Stimulated activated naive B cell treated with anti-CD40 and anti-IgM and Interleukin-4, amounts not matched to agents 10 μg/mL and 1 μg/mL and 100 μg/mL, for 72 hours (primary cell): Measurements from ENCODE around the gene CYP2A6.
"Not testable (repeated sequence)": the region's sequence is repeated elsewhere in the genome, so short reads cannot be mapped to it uniquely, and the experiment has no call there.

Experiments used
- ATAC-seq, 2 donors: fragments of 150-1000 bp; cut with Tn5 transposase; replicated peaks; 2 replicates each; pipeline ENCODE4 v1.10.0; 2021; ENCODE audit warnings: moderate library complexity in 1 of 2
- DNase-seq: peaks from one replicate; pipeline ENCODE4 v3.0.0; 2021
- H3K27ac Mint-ChIP-seq: one replicate; pipeline ENCODE4 v1.8.0; 2022; ENCODE audit warnings: mild to moderate bottlenecking, mixed read lengths
- H3K27me3 Mint-ChIP-seq, 2 donors: one replicate each; pipeline ENCODE4 v1.8.0; 2022; ENCODE audit warnings: mixed read lengths in 2 of 2
- H3K36me3 Mint-ChIP-seq, 2 donors: one replicate each; pipeline ENCODE4 v1.8.0; 2022; ENCODE audit warnings: mixed read lengths in 2 of 2, mild to moderate bottlenecking in 1 of 2
- H3K4me1 Mint-ChIP-seq, 2 donors: one replicate each; pipeline ENCODE4 v1.8.0; 2022; ENCODE audit warnings: mixed read lengths in 2 of 2, mild to moderate bottlenecking in 1 of 2
- H3K4me3 Mint-ChIP-seq, 2 donors: one replicate each; pipeline ENCODE4 v1.8.0; 2022; ENCODE audit warnings: mild to moderate bottlenecking in 2 of 2, mixed read lengths in 2 of 2, moderate library complexity in 1 of 2
- H3K9me3 Mint-ChIP-seq, 2 donors: one replicate each; pipeline ENCODE4 v1.8.0; 2022; ENCODE audit warnings: mixed read lengths in 2 of 2, mild to moderate bottlenecking in 1 of 2

Gene CYP2A6, protein sequence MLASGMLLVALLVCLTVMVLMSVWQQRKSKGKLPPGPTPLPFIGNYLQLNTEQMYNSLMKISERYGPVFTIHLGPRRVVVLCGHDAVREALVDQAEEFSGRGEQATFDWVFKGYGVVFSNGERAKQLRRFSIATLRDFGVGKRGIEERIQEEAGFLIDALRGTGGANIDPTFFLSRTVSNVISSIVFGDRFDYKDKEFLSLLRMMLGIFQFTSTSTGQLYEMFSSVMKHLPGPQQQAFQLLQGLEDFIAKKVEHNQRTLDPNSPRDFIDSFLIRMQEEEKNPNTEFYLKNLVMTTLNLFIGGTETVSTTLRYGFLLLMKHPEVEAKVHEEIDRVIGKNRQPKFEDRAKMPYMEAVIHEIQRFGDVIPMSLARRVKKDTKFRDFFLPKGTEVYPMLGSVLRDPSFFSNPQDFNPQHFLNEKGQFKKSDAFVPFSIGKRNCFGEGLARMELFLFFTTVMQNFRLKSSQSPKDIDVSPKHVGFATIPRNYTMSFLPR

DNA sequence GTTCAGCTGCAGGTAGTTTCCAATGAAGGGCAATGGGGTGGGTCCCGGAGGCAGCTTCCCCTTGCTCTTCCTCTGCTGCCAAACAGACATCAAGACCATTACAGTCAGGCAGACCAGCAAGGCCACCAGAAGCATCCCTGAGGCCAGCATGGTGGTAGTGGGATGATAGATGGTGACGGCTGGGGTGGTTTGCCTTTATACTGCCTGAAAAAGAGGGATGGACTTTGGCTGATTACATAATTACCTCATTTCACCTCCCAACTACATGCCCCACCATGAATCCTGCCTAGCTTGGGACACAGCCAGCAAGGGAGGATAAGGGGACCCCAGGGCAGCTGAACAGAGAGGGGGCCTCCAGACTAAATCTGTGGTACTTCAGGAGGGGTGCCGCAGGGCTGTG lies at the start of gene CYP2A6:
TSS of gene CYP2A6 (minus strand) at position 171 of the 400 bp plus-strand sequence. CDS start at position 150, 21 bp downstream.
- not testable (repeated sequence) for H3K4me1 Mint-ChIP-seq, ATAC-seq, H3K4me3 Mint-ChIP-seq, DNase-seq, H3K27ac Mint-ChIP-seq, H3K9me3 Mint-ChIP-seq, H3K36me3 Mint-ChIP-seq
- peaks cover 38 to 44% of the 10 kb centered on the region in 2 donors for H3K27me3 Mint-ChIP-seq

DNA sequence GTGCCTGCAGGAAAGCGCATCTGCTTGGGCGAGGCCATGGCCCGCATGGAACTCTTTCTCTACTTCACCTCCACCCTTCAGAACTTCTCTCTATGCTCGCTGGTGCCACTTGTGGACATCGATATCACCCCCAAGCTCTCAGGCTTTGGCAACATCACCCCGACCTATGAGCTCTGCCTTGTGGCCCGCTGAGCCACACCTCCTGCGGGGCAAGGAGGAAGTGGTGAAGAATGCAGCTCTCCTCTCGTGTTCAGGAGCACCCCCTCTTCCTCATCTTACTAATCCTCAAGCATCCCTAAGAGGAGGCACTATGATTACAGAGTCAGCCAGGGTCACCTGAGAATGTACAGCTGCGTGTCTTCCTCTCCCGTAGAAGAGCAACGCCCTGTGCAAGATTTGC lies 49.7 kb upstream of the CYP2A6 start:
- not testable (repeated sequence) for DNase-seq, H3K27ac Mint-ChIP-seq, H3K4me1 Mint-ChIP-seq, H3K36me3 Mint-ChIP-seq, ATAC-seq, H3K4me3 Mint-ChIP-seq, H3K9me3 Mint-ChIP-seq
- peaks cover 46 to 56% of the 10 kb centered on the region in 2 donors for H3K27me3 Mint-ChIP-seq

DNA sequence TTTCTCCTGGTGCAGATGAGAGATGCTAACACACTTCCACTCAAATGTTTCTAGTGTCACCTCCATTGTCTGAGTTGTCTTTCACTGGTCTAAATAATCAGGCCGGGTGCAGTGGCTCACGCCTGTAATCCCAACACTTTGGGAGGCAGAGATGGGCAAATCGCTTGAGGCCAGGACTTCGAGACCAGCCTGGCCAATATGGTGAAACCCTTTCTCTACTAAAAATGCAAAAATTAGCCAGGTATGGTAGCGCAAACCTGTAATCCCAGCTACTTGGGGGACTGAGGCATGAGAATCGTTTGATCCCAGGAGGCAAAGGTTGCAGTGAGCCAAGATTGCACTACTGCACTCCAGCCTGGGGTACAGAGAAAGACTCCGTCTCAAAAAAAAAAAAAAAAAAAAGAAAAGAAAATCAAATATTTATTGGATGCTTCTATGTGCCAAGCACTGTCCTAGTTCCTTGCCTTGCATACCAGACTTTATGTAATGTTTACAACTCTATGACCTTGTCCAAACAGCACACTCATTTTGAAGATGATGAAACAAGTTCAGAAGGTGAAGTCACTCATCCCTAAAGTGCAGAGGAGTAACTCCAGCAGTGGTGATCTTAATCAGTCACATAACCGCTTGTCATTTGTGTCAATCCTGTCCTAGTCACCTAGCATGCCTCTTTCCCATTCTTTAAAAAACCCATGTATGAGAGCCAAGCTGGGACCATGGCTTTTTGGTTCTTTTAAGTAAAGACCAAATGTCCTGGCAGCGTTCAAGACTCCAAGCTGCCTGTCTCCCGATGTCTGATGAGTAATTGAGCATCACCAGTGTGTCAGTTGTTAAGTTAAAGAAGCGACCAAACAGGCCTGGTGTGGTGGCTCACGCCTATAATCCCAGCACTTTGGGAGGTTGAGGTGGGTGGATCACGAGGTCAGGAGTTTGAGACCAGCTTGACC lies 46.9 kb upstream of the CYP2A6 start:
- not testable (repeated sequence) for H3K36me3 Mint-ChIP-seq, H3K9me3 Mint-ChIP-seq, DNase-seq, H3K4me3 Mint-ChIP-seq, ATAC-seq, H3K27ac Mint-ChIP-seq, H3K4me1 Mint-ChIP-seq
- H3K27me3 Mint-ChIP-seq, result peaks cover 53 to 60% of the 10 kb centered on the region in 2 donors

DNA sequence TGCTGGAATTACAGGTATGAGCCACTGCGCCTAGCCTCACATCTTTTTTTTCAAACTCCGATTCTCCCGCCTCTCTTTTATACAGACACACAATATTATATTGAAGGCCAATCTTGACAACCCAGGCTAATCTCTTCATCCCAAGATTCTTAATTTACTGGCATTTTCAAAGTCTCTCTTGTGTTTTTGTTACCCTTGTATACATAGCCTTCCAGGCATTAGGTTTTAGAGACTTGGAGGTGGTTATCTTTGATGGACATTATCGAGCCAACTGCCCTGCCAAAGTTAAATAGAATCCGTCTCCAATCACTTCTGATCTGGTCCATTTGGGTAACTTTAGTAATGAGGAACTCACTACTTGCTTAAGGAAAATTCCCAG lies 46.2 kb upstream of the CYP2A6 start:
- Mint-ChIP-seq H3K4me1 (peaks cover 0 to 5% of the 10 kb centered on the region in 2 donors), H3K4me3 (no peak overlapping the region)
- ATAC-seq, result no peak

DNA sequence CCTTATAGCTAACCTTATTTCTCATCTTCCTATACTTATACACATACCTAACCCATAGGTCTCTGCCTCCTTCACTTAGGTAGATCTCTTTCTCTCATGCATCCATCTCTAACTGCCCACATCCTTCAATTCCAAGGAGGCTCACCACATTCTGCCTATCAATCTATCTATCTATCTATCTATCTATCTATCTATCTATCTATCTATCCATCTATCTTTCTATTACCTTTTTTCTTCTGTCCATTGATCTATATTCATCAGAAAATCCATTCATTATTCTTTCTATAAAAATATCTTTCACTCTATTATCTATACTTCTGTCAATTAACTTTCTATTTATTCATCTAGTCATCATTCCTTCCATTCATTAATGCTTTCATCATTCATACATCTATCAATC lies 42.9 kb upstream of the CYP2A6 start:
- H3K27ac Mint-ChIP-seq, result no peak overlapping the region
- no peak overlapping the region for H3K4me3 Mint-ChIP-seq
- ATAC-seq (no peak), DNase-seq (no peak)
- H3K36me3 Mint-ChIP-seq, result no peaks in the 10 kb centered on the region
- H3K27me3 Mint-ChIP-seq, result peaks cover 49 to 62% of the 10 kb centered on the region in 2 donors
- no peaks in the 10 kb centered on the region for H3K4me1 Mint-ChIP-seq
- H3K9me3 Mint-ChIP-seq, result no peaks in the 10 kb centered on the region

More for the DNA sequence above, 46.2 kb upstream of the CYP2A6 start:
- Mint-ChIP-seq H3K9me3 (no peaks in the 10 kb centered on the region), H3K36me3 (no peaks in the 10 kb centered on the region), H3K27me3 (peaks cover 52 to 58% of the 10 kb centered on the region in 2 donors), H3K27ac (no peak overlapping the region)
- DNase-seq, result no peak

DNA sequence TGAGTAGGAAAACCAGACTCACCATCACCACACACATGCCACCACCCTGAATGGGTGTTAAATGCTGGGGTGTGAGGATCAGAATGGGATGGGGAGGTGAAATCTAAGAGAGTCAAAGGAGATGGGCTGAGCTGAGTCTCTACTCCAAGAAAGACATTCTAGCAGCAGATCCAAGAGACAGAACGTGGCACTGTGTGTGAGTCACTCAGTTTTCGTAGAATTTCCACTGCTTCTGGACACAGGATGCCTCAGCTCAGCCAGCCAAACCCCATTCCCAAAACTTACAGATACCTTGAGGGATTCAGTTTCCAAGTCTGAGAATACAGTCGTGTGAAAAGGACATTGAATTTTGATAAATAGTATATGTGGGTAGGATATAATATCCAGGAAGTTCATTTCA lies 39.1 kb upstream of the CYP2A6 start:
- no peak for ATAC-seq

DNA sequence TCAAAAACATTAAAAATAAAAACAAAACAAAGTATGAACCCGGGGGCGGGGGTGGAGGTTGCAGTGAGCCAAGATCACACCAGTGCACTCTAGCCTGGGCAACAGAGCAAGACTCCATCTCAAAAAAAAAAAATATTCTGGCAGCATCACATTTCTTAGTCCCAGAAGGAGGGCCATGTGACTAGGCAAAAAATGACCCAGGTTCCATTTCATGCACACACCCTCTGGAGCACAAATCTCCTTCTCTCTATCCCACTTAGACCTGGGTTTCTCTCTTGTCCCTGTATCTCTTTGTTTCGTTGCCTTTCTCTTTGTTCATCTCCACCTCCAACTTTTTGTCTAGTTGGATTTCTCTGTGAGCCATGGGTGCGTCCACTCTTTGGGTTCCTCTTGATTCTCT lies 37.9 kb upstream of the CYP2A6 start:
- Mint-ChIP-seq H3K27me3 (peaks cover 26 to 32% of the 10 kb centered on the region in 2 donors), H3K27ac (no peak overlapping the region), H3K9me3 (no peaks in the 10 kb centered on the region), H3K4me3 (no peak overlapping the region), H3K4me1 (no peaks in the 10 kb centered on the region), H3K36me3 (no peaks in the 10 kb centered on the region)
- ATAC-seq (no peak), DNase-seq (no peak)

More for the DNA sequence above, 39.1 kb upstream of the CYP2A6 start:
- Mint-ChIP-seq H3K27ac (no peak overlapping the region), H3K36me3 (no peaks in the 10 kb centered on the region), H3K4me1 (no peaks in the 10 kb centered on the region), H3K27me3 (peaks cover 35 to 41% of the 10 kb centered on the region in 2 donors), H3K9me3 (no peaks in the 10 kb centered on the region), H3K4me3 (no peak overlapping the region)
- DNase-seq, result no peak

DNA sequence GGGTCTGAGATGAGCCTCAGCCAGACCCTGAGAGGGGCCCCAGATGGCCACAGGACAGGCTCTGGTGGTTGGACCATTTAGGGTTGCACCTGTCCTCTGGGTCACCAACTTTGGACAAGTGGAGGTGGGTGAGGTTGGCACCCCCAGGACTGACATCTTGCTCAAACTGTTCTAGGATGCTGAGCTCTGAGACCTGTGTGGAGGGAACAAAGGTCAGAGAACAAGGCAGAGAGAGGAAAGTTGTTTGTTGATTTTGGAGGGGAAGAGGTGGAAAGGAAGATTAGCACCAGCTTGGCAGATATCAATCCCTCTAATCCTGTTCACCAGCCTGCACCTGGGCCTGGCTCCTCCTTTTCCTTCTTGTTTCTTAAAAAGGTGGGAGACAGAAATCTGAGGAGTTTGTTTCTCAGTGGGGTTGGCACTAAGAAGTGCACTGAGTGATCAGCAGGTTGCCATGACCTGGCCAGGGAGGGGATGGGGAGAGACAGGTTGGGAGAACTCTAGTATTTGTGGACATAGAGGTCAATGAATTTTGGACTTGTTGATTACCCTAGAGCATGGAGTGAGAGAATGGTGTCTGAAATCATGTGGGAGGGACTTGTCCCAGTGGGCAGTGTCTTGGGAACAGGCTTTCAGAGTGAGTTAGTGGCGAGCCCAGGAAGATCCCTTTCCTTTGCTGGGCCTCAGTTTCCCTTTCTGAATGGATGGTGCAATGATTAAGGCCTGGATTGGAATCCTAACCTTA lies 34.1 kb upstream of the CYP2A6 start:
- not testable (repeated sequence) for H3K4me3 Mint-ChIP-seq

DNA sequence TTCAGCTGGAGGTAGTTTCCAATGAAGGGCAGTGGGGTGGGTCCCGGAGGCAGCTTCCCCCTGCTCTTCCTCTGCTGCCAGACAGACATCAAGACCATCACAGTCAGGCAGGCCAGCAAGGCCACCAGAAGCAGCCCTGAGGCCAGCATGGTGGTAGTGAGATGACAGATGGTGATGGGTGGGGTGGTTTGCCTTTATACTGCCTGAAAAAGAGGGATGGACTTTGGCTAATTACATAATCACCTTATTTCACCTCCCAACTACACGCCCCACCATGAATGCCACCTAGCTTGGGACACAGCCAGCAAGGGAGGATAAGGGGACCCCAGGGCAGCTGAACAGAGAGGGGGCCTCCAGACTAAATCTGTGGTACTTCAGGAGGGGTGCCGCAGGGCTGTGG lies 31.8 kb upstream of the CYP2A6 start, which contains the start of gene CYP2A7:
TSS of gene CYP2A7 (minus strand) at position 170 of the 400 bp plus-strand sequence. CDS start at position 149, 21 bp downstream.
- not testable (repeated sequence) for H3K27ac Mint-ChIP-seq, H3K36me3 Mint-ChIP-seq, H3K4me3 Mint-ChIP-seq, H3K9me3 Mint-ChIP-seq, ATAC-seq, H3K4me1 Mint-ChIP-seq, DNase-seq
- H3K27me3 Mint-ChIP-seq, result peaks cover 40 to 42% of the 10 kb centered on the region in 2 donors

More for the DNA sequence above, 34.1 kb upstream of the CYP2A6 start:
- DNase-seq, H3K9me3 Mint-ChIP-seq, H3K4me1 Mint-ChIP-seq, H3K27ac Mint-ChIP-seq, ATAC-seq, H3K36me3 Mint-ChIP-seq: not testable (repeated sequence)
- H3K27me3 Mint-ChIP-seq, result peaks cover 38 to 39% of the 10 kb centered on the region in 2 donors

DNA sequence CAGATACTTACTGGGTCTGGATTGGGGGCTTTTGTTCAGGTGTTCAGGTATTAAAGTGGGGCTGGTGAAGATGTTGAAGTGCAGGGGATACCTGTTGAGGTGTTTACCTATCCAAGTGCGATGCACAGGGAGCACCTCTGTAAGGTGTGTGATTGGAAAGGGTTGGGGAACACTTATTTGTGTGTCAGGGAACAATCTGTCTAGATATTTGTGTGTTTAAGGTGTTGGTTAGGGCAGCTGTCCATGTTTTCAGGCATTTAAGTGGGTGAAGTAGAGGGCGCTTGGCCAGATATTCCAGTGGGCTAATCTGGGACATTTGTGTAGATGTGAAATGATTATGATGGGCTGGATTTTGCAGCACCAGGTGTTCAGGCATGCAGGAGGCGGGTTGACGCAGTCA lies 29.1 kb upstream of the CYP2A6 start:
- H3K4me1 Mint-ChIP-seq, H3K4me3 Mint-ChIP-seq, H3K27ac Mint-ChIP-seq, ATAC-seq, H3K36me3 Mint-ChIP-seq, DNase-seq, H3K9me3 Mint-ChIP-seq: not testable (repeated sequence)
- H3K27me3 Mint-ChIP-seq, result peaks cover 48 to 53% of the 10 kb centered on the region in 2 donors

DNA sequence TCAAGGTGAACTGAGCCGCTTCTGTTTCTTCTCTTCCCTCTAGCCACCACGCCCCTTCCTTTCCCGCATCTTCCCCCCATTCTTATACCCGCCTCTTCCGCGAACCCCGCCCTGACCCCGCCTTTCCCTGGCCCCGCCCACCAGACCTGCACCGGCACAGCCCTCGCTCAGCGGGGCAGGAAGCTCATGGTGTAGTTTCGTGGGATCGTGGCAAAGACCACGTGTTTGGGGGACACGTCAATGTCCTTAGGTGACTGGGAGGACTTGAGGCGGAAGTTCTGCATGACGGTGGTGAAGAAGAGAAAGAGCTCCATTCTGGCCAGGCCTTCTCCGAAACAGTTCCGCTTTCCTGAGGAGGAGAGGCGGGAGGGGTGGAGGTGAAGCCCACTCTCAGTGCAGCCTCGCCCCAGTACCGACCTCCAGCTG lies 25.3 kb upstream of the CYP2A6 start:
- H3K4me1 Mint-ChIP-seq, H3K9me3 Mint-ChIP-seq, H3K36me3 Mint-ChIP-seq: not testable (repeated sequence)
- Mint-ChIP-seq H3K27ac (peak overlapping the region; percentile 37), H3K27me3 (peaks cover 60 to 65% of the 10 kb centered on the region in 2 donors), H3K4me3 (peak overlapping the region; percentile 75 to 78)
- DNase-seq, result peak; percentile 86
- peak; percentile 96 to 99 for ATAC-seq

DNA sequence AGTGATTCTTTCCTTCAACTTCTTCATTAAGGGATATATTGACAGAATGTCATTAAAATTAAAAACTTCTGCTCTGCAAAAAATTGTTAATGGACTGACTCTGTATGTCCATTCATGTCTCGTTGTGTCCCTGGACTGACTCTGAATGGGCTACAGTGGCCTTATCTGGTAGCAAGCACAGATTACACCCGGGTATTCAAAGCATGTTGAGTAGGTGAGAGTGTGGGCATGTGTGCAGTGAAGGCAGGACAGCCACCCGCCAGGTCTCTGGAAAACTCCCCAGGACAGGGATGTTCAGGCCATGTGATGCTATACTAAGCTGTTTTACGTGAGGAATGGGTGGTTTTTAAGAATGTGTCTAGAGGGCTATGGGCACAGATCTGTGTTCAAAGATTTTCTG lies 24.6 kb upstream of the CYP2A6 start:
- not testable (repeated sequence) for H3K36me3 Mint-ChIP-seq, DNase-seq, ATAC-seq, H3K4me1 Mint-ChIP-seq, H3K27ac Mint-ChIP-seq, H3K9me3 Mint-ChIP-seq
- H3K27me3 Mint-ChIP-seq, result peaks cover 60 to 67% of the 10 kb centered on the region in 2 donors
- peak overlapping the region; percentile 75 to 78 for H3K4me3 Mint-ChIP-seq

DNA sequence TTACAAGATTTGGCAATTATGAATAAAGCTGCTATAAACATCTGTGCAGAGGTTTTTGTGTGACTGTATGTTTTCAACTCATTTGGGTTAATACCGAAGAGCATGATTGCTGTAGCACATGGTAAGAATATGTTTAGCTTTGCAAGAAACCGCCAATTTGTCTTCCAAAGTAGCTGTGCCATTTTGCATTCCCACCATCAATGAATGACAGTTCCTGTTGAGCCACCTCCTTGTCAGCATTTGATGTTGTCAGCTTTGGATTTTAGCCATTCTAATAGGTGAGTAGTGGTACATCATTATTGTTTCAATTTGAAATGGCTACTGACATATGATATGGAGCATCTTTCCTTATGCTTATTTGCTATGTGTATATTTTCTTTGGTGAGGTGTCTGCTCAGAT lies 23.6 kb upstream of the CYP2A6 start:
- not testable (repeated sequence) for H3K36me3 Mint-ChIP-seq, H3K27ac Mint-ChIP-seq, ATAC-seq, H3K9me3 Mint-ChIP-seq, H3K4me1 Mint-ChIP-seq, DNase-seq, H3K4me3 Mint-ChIP-seq
- peaks cover 51 to 63% of the 10 kb centered on the region in 2 donors for H3K27me3 Mint-ChIP-seq
